SHP77 treated with DMSO at 0.1 percent for 48 hours (cell line): ENCODE results near the gene ZNF385B.

Experiments used
- DNase-seq: peaks from one replicate; lab custom pipeline; 2025; lab: John Stamatoyannopoulos, UW

Gene ZNF385B

DNA sequence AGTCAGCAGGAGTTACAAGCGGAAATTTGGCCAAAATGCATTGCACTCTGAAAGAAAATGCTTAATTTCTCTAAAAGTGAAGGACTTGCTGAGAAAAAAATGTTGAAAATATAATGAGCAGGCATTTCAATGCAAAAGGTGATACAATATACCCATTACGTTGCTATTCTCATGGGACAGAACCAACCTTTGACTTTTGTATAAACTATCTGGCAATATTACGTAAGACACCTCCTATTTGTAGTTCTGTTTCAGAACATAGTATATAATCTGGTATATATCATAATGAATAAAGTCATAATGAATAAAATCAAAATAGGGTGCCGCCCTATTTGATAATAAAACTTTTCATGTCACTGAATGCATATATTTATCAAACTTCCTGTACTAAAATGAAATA is 310.6 kb downstream of the ZNF385B start:
- DNase-seq: no peak

DNA sequence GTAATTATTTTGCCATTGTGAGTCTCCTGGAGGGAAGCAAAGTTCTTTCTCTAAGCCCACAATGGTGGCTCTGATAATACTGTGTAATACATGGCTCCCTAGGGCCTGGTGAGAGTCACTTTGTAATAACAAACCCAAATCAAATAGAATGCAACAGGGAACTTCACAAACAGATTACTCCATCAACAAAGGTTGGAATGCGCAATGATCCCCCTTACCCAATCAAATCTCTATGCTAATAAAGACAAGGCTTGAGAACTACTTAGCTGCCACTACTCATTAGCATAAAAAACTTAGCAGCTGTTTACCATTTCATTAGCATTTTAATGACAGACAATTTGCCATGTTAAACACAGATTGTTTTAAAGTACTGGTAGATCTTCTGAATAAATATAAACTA is 311.2 kb downstream of the ZNF385B start:
- no peak for DNase-seq

GRCh38 chr2:179546656-179547055 is 314.8 kb downstream of the ZNF385B start:
- DNase-seq: no peak

GRCh38 chr2:179545024-179545423 is 316.4 kb downstream of the ZNF385B start:
- no peak for DNase-seq

DNA sequence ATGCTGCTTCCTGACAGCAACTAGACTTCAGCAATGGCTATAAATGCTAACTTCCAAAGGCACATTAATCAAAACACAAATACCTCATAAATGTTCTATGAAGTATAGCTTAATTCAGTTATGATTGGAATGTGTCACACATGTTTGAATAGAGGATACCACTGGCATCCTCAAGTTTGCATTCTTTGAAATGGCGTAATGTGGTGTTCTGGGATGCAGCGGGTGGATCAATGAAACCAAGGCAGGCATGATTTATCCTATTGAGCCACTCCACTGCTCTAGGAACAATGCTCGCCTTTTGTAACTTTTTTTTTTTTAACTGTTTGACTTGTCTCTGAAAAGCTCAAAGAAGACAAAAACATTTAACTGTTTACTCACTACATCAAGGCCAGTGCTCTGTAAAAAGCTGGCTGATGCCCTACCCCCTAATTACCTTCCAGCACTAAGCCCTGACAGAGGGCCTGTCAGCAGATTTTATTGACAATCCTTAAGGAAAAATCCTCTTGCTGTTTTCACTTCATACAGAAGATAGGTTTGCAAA is 318.0 kb downstream of the ZNF385B start:
- DNase-seq: no peak

GRCh38 chr2:179541586-179541985 is 319.8 kb downstream of the ZNF385B start:
- DNase-seq: no peak

GRCh38 chr2:179539124-179539511 is 322.3 kb downstream of the ZNF385B start:
- DNase-seq: no peak

DNA sequence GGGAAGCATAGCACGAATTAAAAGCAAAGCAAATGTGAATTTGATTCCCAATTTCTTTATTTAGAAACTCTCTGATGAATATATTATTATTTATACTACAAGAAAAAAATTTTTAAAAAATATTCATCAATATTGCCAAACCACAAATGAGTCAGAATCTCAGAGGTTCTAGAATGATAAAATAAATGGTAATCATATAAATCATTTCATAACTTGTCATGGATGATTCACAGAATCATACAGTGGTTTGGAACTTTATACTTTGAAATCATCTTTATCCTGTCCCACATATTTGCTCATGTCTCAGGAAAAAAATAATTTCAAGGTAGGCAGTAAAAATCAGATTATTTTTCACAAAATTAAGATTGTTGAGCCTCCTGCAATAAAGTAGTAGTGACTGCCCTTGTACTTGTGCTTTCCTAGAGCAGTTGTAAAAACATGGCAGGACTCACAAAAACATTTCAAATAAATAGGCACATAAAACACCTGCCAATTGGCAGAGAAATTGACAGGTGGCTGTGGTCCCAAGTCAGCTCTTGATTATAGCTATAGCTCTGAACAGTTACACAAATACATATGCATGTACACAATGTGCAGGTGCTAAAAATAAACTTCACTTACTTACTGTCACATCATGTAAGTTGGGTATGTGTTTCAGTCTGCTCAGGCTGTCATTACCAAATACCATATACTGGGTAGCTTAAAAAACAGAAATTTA is 322.8 kb downstream of the ZNF385B start:
- DNase-seq: no peak

DNA sequence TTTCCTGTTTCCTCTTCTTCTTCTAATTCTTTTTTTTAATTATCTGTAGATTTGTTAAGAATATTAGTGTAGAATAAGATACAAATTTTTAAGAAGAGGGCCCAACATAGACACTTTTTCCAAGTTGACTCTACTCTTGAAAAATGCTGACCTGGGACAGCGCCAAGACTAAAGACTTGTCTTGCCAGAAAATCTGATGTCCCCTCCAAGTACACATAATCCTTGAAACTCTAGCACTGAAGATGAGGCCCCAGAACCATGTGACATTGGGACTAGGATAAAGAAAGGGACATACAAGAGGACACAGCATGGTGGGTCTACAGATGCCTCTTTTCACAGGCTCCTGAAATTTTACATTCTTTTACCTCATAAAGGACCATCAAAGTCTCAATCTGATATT is 325.2 kb downstream of the ZNF385B start:
- DNase-seq: no peak

GRCh38 chr2:179533875-179534274 is 327.5 kb downstream of the ZNF385B start:
- DNase-seq: no peak

GRCh38 chr2:179532863-179533278 is 328.5 kb downstream of the ZNF385B start:
- no peak for DNase-seq

DNA sequence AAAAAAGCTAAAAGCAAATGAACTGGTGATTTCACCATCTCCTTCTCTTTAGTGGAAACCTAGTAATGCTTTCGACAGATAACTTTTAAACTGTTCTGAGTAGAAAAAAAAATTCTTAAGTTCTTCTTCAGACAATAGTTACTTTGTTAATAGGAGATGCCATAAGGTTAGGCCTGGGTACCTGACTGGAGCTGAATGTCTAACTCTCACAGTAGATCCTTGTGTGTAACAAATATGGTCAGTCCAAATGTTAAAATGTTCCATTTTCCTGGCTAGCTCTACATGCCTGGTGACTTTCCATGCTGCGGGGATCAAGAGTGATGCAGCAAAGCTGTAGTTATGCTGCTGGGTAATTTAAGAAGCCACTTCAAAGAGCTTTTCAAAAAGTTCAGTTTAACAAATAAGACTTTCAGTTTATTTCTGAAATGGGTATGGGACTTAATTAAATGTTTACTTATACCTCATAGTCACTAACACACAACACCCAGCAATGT is 332.8 kb downstream of the ZNF385B start:
- no peak for DNase-seq

DNA sequence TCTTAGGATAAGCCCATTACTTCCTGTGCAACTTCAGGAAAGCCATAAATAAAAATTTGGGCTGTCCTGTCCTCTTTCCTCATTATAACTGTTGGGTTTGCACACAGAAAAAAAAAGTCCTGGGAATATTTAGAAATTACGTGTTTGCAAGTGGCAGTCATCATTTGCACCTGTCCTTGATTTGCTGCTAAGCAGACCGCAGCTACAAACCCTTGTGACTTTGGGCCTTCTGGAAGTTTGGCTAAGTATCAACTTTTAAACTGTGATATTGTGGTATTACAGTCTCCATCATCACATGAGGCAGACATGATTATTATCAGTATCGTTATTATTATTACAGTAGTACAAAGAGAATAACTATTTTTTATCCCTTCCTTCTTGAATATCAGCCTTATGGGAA is 336.1 kb downstream of the ZNF385B start:
- DNase-seq: no peak

GRCh38 chr2:179524809-179525339 is 336.5 kb downstream of the ZNF385B start:
- no peak for DNase-seq

DNA sequence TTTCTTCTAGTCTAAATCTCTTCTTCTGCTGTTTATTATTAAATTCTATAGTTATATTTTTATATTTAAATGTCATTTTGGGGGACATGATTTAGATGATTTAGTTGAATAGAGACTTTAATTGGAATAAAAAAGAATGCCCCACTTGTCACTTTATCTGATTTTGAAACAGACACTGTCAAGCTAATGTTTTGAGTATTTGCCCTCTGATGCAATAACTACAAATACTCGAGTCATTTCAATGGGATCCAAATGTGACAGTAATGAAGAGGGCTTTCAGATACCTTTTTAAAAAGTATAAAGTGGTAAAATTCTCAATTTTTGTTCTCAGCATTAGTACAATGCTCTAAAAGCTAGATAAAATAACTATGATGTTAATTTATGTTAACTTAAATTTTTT is 339.5 kb downstream of the ZNF385B start:
- no peak for DNase-seq

DNA sequence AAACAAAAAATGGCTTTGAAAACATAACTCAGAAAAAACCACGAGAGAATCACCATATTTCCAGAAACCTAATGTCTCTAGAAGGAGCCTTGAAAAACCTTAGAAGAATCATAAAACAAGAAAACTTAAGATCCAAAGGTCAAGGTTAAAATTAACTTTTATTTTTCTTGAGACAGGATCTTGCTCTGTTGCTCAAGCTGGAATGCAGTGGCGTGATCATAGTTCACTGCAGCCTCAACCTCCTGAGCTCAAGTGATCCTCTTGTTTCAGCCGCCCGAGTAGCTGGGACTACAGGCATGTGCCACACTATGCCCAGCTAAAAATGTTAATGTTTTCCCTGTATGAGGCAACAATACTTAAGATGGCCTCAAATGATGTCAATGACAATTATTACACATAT is 342.6 kb downstream of the ZNF385B start:
- no peak for DNase-seq

- no peak for DNase-seq
Measured at GRCh38 chr2:179513181-179513580, 348.2 kb downstream of the ZNF385B start.

- no peak for DNase-seq
Measured at GRCh38 chr2:179512281-179513035, 349.0 kb downstream of the ZNF385B start.

GRCh38 chr2:179511105-179511789 is 350.2 kb downstream of the ZNF385B start:
- DNase-seq: no peak

GRCh38 chr2:179495315-179495714 is 366.1 kb downstream of the ZNF385B start:
- no peak for DNase-seq

GRCh38 chr2:179488563-179488962 is 372.8 kb downstream of the ZNF385B start:
- no peak for DNase-seq

- DNase-seq: no peak
Measured at GRCh38 chr2:179487010-179487731, 374.2 kb downstream of the ZNF385B start.
